Islet precursor cell (in vitro differentiated cells): ENCODE data around the gene SPC24.

Experiments used
- DNase-seq: peaks from one replicate; pipeline ENCODE4 v3.0.0-alpha.2; 2018

SPC24 gene

GRCh38 chr19:11155373-11156120 is at the start of gene SPC24:
Gene SPC24 (minus strand): TSS chr19:11155782. CDS start chr19:11155776, 6 bp downstream.
- peak; percentile 99 for DNase-seq

- DNase-seq, result no peak
These were observed 49.4 kb upstream of the SPC24 start for GRCh38 chr19:11204943-11205349.

DNA sequence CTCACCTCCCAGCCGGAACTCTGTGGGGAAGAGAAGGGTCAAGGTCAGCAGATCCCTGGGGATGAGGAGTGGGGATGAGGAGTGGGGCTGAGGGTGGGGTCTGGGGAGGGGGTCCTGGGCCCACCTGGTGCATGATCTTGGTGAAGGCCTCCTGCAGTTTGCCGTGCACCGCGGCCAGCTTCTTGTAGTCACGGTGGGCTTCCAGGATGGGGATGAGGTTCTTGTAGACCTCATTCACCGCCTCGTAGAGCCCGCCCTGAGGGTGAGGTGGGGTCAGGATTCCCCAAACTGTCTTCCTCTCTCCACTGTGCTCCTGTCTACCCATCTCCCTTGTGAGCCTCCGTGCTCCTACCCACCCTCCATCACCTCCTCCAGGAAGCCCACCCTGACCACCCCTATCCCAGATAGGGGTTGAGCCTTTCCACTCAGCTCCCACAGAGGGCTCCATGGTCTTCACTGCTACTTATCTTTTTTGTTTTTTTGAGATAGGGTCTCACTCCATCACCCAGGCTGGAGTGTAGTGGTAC is 48.6 kb upstream of the SPC24 start:
- no peak for DNase-seq

DNA sequence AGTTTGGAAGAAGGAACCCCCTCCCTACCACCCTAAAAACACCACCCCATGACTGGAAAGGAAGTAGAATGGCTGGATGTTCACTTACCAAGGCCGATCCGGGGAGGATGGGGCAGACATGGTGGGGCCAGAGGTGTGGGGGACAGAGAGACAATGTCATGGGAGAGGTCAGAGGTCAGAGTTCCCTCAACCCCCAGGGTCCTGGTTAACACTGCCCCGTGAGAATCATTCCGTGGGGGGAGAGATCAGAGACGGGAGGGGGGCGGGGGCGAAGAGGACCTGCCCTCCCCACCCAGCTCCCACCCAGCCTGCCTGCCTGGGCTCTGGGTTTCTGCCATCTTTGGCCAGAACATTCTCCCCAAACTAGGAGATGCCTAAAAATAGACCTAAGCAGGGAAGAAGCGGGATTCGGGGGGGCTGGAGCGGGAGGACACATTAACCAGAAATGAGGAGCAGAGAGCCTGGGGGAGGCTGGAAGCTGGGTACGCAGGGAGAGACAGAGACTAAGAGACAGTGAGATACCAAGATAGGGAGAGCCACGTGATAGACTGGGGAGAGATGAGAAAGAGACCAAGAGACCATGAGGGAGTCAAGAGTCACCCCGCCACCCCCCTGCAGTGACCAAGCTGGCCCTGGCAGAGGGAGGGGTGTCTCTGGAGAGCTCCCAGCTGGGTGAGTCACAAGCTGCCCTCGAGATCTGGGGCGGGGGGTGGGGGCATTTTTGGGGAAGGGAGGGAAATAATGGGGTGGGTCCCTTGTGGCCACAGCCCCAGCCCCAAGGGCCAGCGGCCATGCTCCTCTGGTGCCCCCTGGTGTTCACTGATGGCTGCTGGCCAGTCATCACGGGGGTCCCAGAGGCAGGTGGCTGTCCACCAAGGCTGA is 47.9 kb upstream of the SPC24 start:
- DNase-seq, result peak; percentile 86

- no peak for DNase-seq
These were observed 47.1 kb upstream of the SPC24 start for GRCh38 chr19:11202488-11203193.

GRCh38 chr19:11201791-11202190 is 46.2 kb upstream of the SPC24 start:
- DNase-seq, result no peak

- DNase-seq, result no peak
These were observed 45.3 kb upstream of the SPC24 start for GRCh38 chr19:11200931-11201330.

GRCh38 chr19:11200015-11200574 is 44.5 kb upstream of the SPC24 start:
- no peak for DNase-seq

- no peak for DNase-seq
These were observed 43.9 kb upstream of the SPC24 start for GRCh38 chr19:11199517-11199916.

GRCh38 chr19:11198769-11199424 is 43.3 kb upstream of the SPC24 start:
- DNase-seq, result peak; percentile 53

GRCh38 chr19:11198175-11198534 is 42.6 kb upstream of the SPC24 start:
- no peak for DNase-seq

DNA sequence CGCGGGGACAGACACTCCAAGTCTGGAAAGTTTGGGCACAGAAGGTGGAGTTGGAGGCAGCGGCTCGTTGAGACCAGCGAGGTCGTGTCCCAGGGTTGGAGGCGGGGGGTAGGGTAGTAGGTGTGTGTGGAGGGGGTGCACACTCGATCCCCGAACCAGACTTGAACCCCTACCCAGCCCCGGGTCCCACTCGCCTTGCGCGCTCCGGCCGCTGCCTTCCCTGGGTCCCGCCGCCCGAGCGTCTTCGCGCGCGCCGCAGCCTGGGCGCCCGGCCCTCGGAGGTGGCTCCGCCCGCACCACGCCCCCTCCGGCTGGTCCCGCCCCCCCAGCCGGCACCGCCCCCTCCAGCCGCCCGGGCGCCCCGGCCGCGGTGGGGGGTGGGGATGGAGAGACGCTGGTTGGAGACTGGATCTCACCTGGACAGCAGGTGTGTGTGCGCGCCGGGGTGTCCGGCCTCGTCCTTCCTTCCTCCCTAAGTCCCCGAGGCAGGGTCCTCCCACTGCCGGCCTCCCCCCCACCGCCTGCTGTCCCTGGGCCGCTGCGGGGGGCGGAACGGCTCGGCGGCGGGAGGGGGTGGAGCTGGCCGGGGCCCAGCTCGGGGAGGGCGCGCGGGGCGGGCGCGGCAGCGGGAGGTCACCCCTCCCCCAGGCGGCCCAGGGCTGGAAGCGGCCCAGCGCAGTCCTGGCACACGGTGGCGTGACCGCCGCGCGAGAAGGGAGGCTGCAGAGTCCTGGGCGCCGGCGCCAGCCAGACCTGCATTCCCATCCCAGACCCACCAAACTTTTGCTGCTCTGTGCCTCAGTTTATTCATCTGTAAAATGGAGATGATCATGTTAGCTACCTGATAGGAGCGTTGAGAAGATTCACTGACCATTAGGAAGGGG is 42.0 kb upstream of the SPC24 start, which contains the start of gene KANK2:
TSS of gene KANK2 (minus strand) at position 255 of the 884 bp plus-strand sequence. CDS start 3,034 bp downstream, outside the sequence.
- DNase-seq, result peak; percentile 96

GRCh38 chr19:11196406-11197287 is 41.1 kb upstream of the SPC24 start:
- peak; percentile 72 for DNase-seq

DNA sequence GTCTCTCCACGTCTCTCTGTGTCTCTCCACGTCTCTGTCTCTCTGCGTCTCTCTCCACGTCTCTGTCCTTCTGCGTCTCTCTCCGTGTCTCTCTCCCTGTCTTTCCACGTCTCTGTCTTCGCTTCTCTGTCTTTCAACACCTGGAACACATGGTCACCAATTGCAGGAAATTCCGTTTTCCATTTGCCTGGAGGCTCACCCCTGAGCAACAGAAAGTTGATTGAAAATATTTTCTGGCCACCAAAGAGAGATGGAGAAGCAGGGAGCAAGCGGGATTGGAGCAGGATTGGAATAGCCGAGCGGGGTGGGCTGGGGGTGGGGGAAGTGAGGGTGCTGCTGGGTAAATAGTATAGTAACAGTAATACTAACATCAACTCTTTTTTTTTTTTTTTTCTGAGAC is 40.1 kb upstream of the SPC24 start:
- no peak for DNase-seq

- no peak for DNase-seq
These were observed 39.3 kb upstream of the SPC24 start for GRCh38 chr19:11194656-11195558.

GRCh38 chr19:11194173-11194572 is 38.6 kb upstream of the SPC24 start:
- DNase-seq, result no peak

DNA sequence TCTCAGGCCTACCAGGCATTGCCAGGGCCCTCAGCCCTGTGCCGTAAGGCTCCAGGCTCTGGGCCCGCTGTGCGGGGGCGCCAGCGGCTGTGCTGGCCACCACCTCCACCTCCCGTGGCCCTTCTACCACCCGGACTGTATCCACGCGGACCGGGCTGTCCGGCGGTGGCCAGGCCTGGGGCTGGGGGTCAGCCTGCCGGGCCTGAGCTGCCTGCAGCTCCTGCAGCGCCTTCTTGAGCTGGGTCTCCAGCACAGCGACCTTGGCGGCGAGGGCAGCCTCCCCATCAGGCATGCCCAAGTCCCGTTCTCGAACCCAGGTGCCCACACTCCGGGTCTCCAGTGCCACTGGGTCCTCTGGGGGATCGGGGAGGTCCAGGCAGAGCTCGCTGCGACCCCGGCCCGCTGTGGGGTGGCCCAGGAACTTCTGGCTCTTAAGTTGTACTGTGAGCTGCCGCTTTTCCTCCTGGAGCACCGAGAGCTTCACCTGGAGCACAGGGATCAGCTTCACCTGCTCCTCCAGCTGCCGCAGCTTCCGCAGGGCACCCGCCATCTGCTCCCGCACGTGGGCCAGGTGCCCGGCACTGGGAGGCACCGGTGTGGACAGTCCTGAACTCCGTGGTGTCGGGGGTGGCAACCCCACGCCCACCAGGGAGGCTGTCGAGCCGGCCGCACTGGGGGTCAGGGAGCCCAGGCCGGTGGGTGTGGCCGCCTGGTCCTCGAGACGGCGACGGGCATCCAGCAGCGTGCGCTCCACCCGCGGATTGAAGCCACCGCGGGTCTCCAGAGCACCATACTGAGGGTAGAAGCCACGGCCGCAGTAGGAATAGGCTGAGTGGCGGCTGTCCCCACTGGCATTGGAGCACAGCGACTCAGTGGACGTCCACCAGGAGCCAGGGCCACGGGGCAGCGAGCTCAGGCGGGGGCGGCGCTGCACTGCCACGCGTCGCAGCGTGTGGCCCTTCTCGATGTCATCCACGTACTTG is 37.7 kb upstream of the SPC24 start:
- DNase-seq, result peak; percentile 50

DNA sequence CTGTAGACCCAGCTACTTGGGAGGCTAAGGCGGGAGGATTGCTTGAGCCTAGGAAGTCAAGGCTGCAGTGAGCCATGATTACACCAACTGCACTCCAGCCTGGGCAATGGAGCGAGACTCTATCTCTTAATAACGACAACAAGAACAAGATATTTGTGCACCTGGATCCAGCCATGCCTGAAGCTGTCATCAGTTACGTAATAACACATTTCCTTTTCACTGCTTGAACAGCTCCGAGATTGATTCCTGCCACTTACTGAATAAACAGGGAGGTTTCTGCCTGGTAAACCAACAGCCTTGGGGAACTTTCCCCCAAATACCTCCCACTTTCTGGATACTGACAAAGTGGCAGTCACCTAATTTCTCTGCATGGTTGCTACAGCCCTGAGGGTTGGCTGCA is 36.4 kb upstream of the SPC24 start:
- DNase-seq, result no peak
